Tibial nerve (tissue), 4 donors: Measurements from ENCODE around the gene PTPN14.
A peak's percentile ranks its signal among the peaks of the same experiment; 100 is the strongest.

Source experiments
- CTCF ChIP-seq, 5 experiments: fragments of 200-600 bp in 3 of 5; fragments of 450-650 bp in 2 of 5; sonication (generic) in 3 of 5; IDR thresholded peaks; one replicate each; pipeline ENCODE4 v1.5.1; 2016 to 2019; ENCODE audit warnings: antibody characterized with exemption in 5 of 5, mild to moderate bottlenecking in 3 of 5, moderate library complexity in 2 of 5
- EP300 ChIP-seq, 2 donors: sonication (generic); formaldehyde crosslinking; IDR thresholded peaks; one replicate each; pipeline ENCODE4 v1.6.1; 2017; ENCODE audit warnings: antibody characterized with exemption in 2 of 2, mild to moderate bottlenecking in 1 of 2
- POLR2A ChIP-seq, 2 donors: fragments of 450-650 bp; IDR thresholded peaks; one replicate each; pipeline ENCODE4 v1.6.1; 2017; ENCODE audit warnings: antibody characterized with exemption in 2 of 2, mild to moderate bottlenecking in 2 of 2, moderate library complexity in 2 of 2

GRCh38 chr1:214427871-214428277 lies 123.5 kb downstream of the PTPN14 start:
- peak in 1 of 2 donors; percentile 13 for TF ChIP-seq EP300 (IDR thresholded peaks at IDR 0.05)
- no peak for TF ChIP-seq CTCF (IDR thresholded peaks at IDR 0.05)
- TF ChIP-seq POLR2A (IDR thresholded peaks at IDR 0.05) = no peak
